Measurements from ENCODE around the gene GNG12. TPM values are rescaled to one million over a fixed set of nuclear protein-coding genes. Genes with fewer than 3 reads are reported as not detected.

GNG12 gene
- total RNA-seq, 2 experiments from 2014 or later: not detected

GRCh38 chr1:67844988-67845387 lies 11.7 kb upstream of the GNG12 start:
- no peaks in the 10 kb centered on the region for H3K36me3 Mint-ChIP-seq (ENCODE audit: low read depth)
- H3K4me1 Mint-ChIP-seq (ENCODE audit: low read depth): no peaks in the 10 kb centered on the region
- no peak for ATAC-seq
- no peak overlapping the region for H3K27ac Mint-ChIP-seq
- CTCF ChIA-PET: no interaction called here
- no peak overlapping the region for H3K4me3 Mint-ChIP-seq
- no peak for TF ChIP-seq CTCF (IDR thresholded peaks at IDR 0.05)
- DNase-seq: no peak
- intact Hi-C loops (cut with micrococcal nuclease): no loop called here
- POLR2A ChIA-PET: no interaction called here
- peaks cover 25% of the 10 kb centered on the region for H3K27me3 Mint-ChIP-seq
- H3K9me3 Mint-ChIP-seq: no peaks in the 10 kb centered on the region

GRCh38 chr1:67843746-67844145 lies 10.5 kb upstream of the GNG12 start:
- no peaks in the 10 kb centered on the region for H3K36me3 Mint-ChIP-seq (ENCODE audit: low read depth)

GRCh38 chr1:67843331-67843730 lies 10.1 kb upstream of the GNG12 start:
- intact Hi-C loops (cut with micrococcal nuclease): no loop called here
- no peaks in the 10 kb centered on the region for H3K4me1 Mint-ChIP-seq (ENCODE audit: low read depth)
- DNase-seq (no peak), ATAC-seq (no peak)
- CTCF ChIA-PET: no interaction called here
- no peaks in the 10 kb centered on the region for H3K36me3 Mint-ChIP-seq (ENCODE audit: low read depth)
- H3K27me3 Mint-ChIP-seq: peaks cover 28% of the 10 kb centered on the region
- H3K9me3 Mint-ChIP-seq: no peaks in the 10 kb centered on the region
- POLR2A ChIA-PET: no interaction called here
- H3K27ac Mint-ChIP-seq: no peak overlapping the region
- H3K4me3 Mint-ChIP-seq: no peak overlapping the region
- TF ChIP-seq CTCF (IDR thresholded peaks at IDR 0.05): no peak

More at GRCh38 chr1:67843746-67844145, 10.5 kb upstream of the GNG12 start:
- no peak for TF ChIP-seq CTCF (IDR thresholded peaks at IDR 0.05)
- DNase-seq (no peak), ATAC-seq (no peak)
- no peak overlapping the region for H3K4me3 Mint-ChIP-seq
- H3K27me3 Mint-ChIP-seq: peaks cover 24% of the 10 kb centered on the region
- ChIA-PET POLR2A (no interaction called here), CTCF (no interaction called here)
- H3K27ac Mint-ChIP-seq: no peak overlapping the region
- H3K4me1 Mint-ChIP-seq (ENCODE audit: low read depth): no peaks in the 10 kb centered on the region
- H3K9me3 Mint-ChIP-seq: no peaks in the 10 kb centered on the region
- intact Hi-C loops (cut with micrococcal nuclease): no loop called here

- H3K27me3 Mint-ChIP-seq: peaks cover 41% of the 10 kb centered on the region
- TF ChIP-seq CTCF (IDR thresholded peaks at IDR 0.05): no peak
- H3K27ac Mint-ChIP-seq: no peak overlapping the region
- intact Hi-C loops (cut with micrococcal nuclease): no loop called here
- CTCF ChIA-PET: interaction anchor here (1.2 kb wide), 1 partner anchor 10 kb away, joined by 3 read pairs; no protein-coding TSS in a partner anchor
- no peaks in the 10 kb centered on the region for H3K4me1 Mint-ChIP-seq (ENCODE audit: low read depth)
- no peak overlapping the region for H3K4me3 Mint-ChIP-seq
- no peaks in the 10 kb centered on the region for H3K9me3 Mint-ChIP-seq
- POLR2A ChIA-PET: no interaction called here
- ATAC-seq: no peak
- H3K36me3 Mint-ChIP-seq (ENCODE audit: low read depth): no peaks in the 10 kb centered on the region
- DNase-seq: no peak
Observed at GRCh38 chr1:67840449-67840848, 7.2 kb upstream of the GNG12 start.

GRCh38 chr1:67839826-67840225 lies 6.6 kb upstream of the GNG12 start:
- H3K36me3 Mint-ChIP-seq (ENCODE audit: low read depth): no peaks in the 10 kb centered on the region
- no peaks in the 10 kb centered on the region for H3K9me3 Mint-ChIP-seq
- DNase-seq (no peak), ATAC-seq (no peak)
- no peaks in the 10 kb centered on the region for H3K4me1 Mint-ChIP-seq (ENCODE audit: low read depth)
- TF ChIP-seq CTCF (IDR thresholded peaks at IDR 0.05): no peak
- ChIA-PET POLR2A (no interaction called here), CTCF (no interaction called here)
- no peak overlapping the region for H3K27ac Mint-ChIP-seq
- peaks cover 40% of the 10 kb centered on the region for H3K27me3 Mint-ChIP-seq
- no peak overlapping the region for H3K4me3 Mint-ChIP-seq
- intact Hi-C loops (cut with micrococcal nuclease): no loop called here
